ENCODE data around the gene TMEM63B.
A peak's percentile ranks its signal among the peaks of the same experiment; 100 is the strongest.

The TMEM63B gene

DNA sequence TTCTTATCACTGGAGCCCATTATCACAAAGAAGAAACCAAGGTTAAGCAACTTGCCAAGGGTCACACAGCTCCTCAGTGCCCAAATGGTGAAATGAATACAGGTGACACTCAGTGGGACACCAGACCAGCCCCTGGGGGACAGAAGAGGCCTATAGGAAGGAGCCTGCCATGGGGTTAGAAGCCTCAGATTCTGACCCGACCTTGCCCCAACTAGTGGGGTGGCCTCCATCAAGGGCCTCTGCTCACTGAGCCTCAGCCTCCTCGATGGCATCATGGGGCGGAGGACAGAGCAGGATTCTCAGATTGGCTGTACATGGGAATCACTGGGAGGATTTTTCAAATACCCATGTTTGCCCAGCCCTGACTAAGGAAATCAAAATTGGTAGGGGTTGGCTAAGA, 47.7 kb upstream of the TMEM63B start:
- H3K4me3 ChIP-seq (ENCODE audit: low read length in 2 of 2): no peak overlapping the region
- peaks cover 0 to 2% of the 10 kb centered on the region in 2 donors for H3K9me3 ChIP-seq (replicated peaks in 1 of 2; ENCODE audit: control insufficient read depth in 2 of 2, insufficient read depth in 1 of 2, low read depth in 1 of 2, low read length in 2 of 2)
- H3K4me2 ChIP-seq (ENCODE audit: insufficient read depth, low read length, poor library complexity, severe bottlenecking): no peak overlapping the region
- no peak overlapping the region for H3K18ac ChIP-seq (ENCODE audit: low read length)
- no peak overlapping the region for H4K91ac ChIP-seq (ENCODE audit: low read depth, low read length, poor library complexity)
- DNase-seq (ENCODE audit: low spot score): no peak
- WGBS, 2 donors (ENCODE audit: extremely low coverage in 2 of 2, insufficient read length in 2 of 2, insufficient replicate concordance in 1 of 2): no CpG with 5 or more reads among the region's 3 CpGs
- H3K23ac ChIP-seq (ENCODE audit: low read depth, low read length, poor library complexity): no peak overlapping the region
- no peak overlapping the region for H3K27ac ChIP-seq (replicated peaks; ENCODE audit: low read length)
- H4K8ac ChIP-seq (ENCODE audit: low read depth, low read length): no peak overlapping the region
- H3K14ac ChIP-seq (ENCODE audit: low read length): no peak overlapping the region
- H3K36me3 ChIP-seq (replicated peaks in 1 of 2; ENCODE audit: control insufficient read depth in 2 of 2, insufficient read depth in 2 of 2, low read length in 2 of 2): peaks cover 0 to 3% of the 10 kb centered on the region in 2 donors
- no peak overlapping the region for H2BK120ac ChIP-seq (ENCODE audit: low read depth, low read length)
- H3K4me1 ChIP-seq (ENCODE audit: control insufficient read depth in 2 of 2, insufficient read depth in 1 of 2, low read depth in 1 of 2, low read length in 2 of 2): peaks cover 14 to 28% of the 10 kb centered on the region in 2 donors
- peak overlapping the region; percentile 41 for H2BK12ac ChIP-seq (ENCODE audit: low read length)
- H2AFZ ChIP-seq (ENCODE audit: low read length): no peak overlapping the region
- H3K27me3 ChIP-seq (ENCODE audit: control insufficient read depth in 3 of 3, insufficient read depth in 3 of 3, low read depth in 1 of 3, low read length in 3 of 3): peaks cover 0 to 29% (median 5%) of the 10 kb centered on the region in 3 experiments
- peak overlapping the region; percentile 81 for H2BK15ac ChIP-seq (ENCODE audit: low read length)
- no peak overlapping the region for H3K4ac ChIP-seq (ENCODE audit: low read length)
- H2AK5ac ChIP-seq (ENCODE audit: low read depth, low read length): no peak overlapping the region
- no peak overlapping the region for H3K9ac ChIP-seq (ENCODE audit: low read depth, low read length, poor library complexity)
- no peak overlapping the region for H2BK5ac ChIP-seq (ENCODE audit: low read length)
- peaks cover 2% of the 10 kb centered on the region for H3K79me1 ChIP-seq (ENCODE audit: low read depth, low read length)

DNA sequence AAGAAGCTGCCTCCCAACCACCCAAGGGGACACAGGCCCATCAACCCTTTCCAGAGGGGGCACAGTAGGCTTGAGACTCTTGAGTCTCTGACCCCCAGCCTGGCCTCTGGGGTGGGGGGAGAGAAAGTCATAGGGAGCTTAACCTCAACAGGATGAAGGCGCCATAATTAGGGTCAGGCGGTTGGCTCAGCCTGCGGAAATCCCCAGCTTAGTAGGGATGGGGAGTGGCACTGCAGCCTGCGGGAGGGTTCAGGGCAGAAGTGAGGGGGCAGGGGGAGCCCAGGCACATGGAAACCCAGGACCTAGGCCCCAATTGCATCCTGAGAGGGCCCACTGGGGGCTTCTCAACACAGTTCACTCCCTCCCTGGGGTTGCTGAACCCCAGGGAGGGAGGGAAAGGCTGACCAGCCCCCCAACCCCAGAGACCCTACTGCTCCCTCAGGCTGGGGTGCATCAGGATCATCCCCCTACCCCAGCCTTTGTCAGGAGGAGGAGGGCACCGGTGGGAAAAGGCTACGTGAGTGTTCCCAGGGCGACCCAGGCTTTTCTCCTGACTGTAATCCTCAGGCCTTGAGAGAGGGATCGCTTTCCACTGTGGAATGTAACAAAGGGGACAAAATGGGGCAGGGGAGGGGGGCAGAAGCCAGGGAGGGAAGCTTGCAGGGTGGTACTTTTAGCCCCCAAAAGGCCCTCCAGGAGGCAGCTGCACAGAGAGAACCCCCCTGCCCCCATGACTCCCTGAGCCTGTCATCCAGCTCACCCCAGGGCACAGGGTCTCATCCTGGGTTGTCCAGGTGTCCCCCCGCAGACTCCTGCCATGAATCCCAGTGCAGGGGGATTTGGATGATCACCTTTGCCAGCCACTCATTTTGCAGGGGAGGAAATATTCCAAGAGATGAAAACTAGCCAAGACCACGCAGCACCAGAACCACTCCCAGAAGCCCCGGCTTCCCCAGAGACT, 46.5 kb upstream of the TMEM63B start:
- Histone ChIP-seq H3K4me3 (ENCODE audit: low read length in 2 of 2) (no peak overlapping the region), H2BK12ac (ENCODE audit: low read length) (no peak overlapping the region), H3K79me1 (ENCODE audit: low read depth, low read length) (peaks cover 2% of the 10 kb centered on the region), H3K4ac (ENCODE audit: low read length) (no peak overlapping the region), H3K14ac (ENCODE audit: low read length) (no peak overlapping the region), H2BK15ac (ENCODE audit: low read length) (peak overlapping the region; percentile 42), H4K91ac (ENCODE audit: low read depth, low read length, poor library complexity) (no peak overlapping the region), H3K18ac (ENCODE audit: low read length) (peak overlapping the region; percentile 92), H3K9ac (ENCODE audit: low read depth, low read length, poor library complexity) (no peak overlapping the region), H2AFZ (ENCODE audit: low read length) (no peak overlapping the region), H3K23ac (ENCODE audit: low read depth, low read length, poor library complexity) (no peak overlapping the region), H2BK5ac (ENCODE audit: low read length) (peak overlapping the region; percentile 67), H2BK120ac (ENCODE audit: low read depth, low read length) (peak overlapping the region; percentile 38), H3K27me3 (ENCODE audit: control insufficient read depth in 3 of 3, insufficient read depth in 3 of 3, low read depth in 1 of 3, low read length in 3 of 3) (peaks cover 0 to 17% (median 5%) of the 10 kb centered on the region in 3 experiments), H3K9me3 (replicated peaks in 1 of 2; ENCODE audit: control insufficient read depth in 2 of 2, insufficient read depth in 1 of 2, low read depth in 1 of 2, low read length in 2 of 2) (peaks cover 0 to 2% of the 10 kb centered on the region in 2 donors), H3K4me2 (ENCODE audit: insufficient read depth, low read length, poor library complexity, severe bottlenecking) (no peak overlapping the region), H3K27ac (replicated peaks; ENCODE audit: low read length) (peak overlapping the region; percentile 55), H3K4me1 (ENCODE audit: control insufficient read depth in 2 of 2, insufficient read depth in 1 of 2, low read depth in 1 of 2, low read length in 2 of 2) (peaks cover 18 to 31% of the 10 kb centered on the region in 2 donors), H2AK5ac (ENCODE audit: low read depth, low read length) (peak overlapping the region; percentile 71), H4K8ac (ENCODE audit: low read depth, low read length) (no peak overlapping the region), H3K36me3 (replicated peaks in 1 of 2; ENCODE audit: control insufficient read depth in 2 of 2, insufficient read depth in 2 of 2, low read length in 2 of 2) (peaks cover 0 to 3% of the 10 kb centered on the region in 2 donors)
- WGBS, 2 donors (ENCODE audit: extremely low coverage in 2 of 2, insufficient read length in 2 of 2, insufficient replicate concordance in 1 of 2): no CpG with 5 or more reads among the region's 11 CpGs
- DNase-seq (ENCODE audit: low spot score): no peak

DNA sequence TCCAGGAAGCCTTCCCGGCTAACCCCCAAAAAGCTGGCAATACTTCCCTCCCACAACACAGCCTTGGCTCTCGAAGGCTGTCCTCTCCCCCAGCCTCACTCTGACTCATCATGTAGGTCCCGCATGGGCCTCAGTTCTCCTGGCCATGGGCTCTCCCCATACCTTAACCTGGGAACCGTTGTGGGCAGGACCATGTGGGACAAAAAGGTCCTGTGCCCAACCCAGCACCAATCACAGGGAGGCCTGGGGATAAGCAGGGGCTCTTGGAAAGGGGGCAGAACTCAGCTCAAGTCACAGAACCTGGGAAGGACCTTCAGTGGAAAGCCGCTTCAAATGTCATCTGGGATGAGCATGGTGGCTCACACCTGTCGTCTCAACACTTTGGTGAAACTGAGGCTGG, 45.6 kb upstream of the TMEM63B start:
- H3K9ac ChIP-seq (ENCODE audit: low read depth, low read length, poor library complexity): no peak overlapping the region
- H3K36me3 ChIP-seq (replicated peaks in 1 of 2; ENCODE audit: control insufficient read depth in 2 of 2, insufficient read depth in 2 of 2, low read length in 2 of 2): peaks cover 0 to 3% of the 10 kb centered on the region in 2 donors
- peak overlapping the region; percentile 53 for H2BK12ac ChIP-seq (ENCODE audit: low read length)
- peaks cover 10 to 26% of the 10 kb centered on the region in 2 donors for H3K4me1 ChIP-seq (ENCODE audit: control insufficient read depth in 2 of 2, insufficient read depth in 1 of 2, low read depth in 1 of 2, low read length in 2 of 2)
- no peak overlapping the region for H2AFZ ChIP-seq (ENCODE audit: low read length)
- no peak overlapping the region for H4K91ac ChIP-seq (ENCODE audit: low read depth, low read length, poor library complexity)
- H3K14ac ChIP-seq (ENCODE audit: low read length): no peak overlapping the region
- H2BK120ac ChIP-seq (ENCODE audit: low read depth, low read length): peak overlapping the region; percentile 38
- peaks cover 2% of the 10 kb centered on the region for H3K79me1 ChIP-seq (ENCODE audit: low read depth, low read length)
- no peak overlapping the region for H3K4me2 ChIP-seq (ENCODE audit: insufficient read depth, low read length, poor library complexity, severe bottlenecking)
- H2AK5ac ChIP-seq (ENCODE audit: low read depth, low read length): peak overlapping the region; percentile 71
- H3K27me3 ChIP-seq (ENCODE audit: control insufficient read depth in 3 of 3, insufficient read depth in 3 of 3, low read depth in 1 of 3, low read length in 3 of 3): peaks cover 0 to 8% (median 2%) of the 10 kb centered on the region in 3 experiments
- no peak overlapping the region for H4K8ac ChIP-seq (ENCODE audit: low read depth, low read length)
- peaks cover 0 to 2% of the 10 kb centered on the region in 2 donors for H3K9me3 ChIP-seq (replicated peaks in 1 of 2; ENCODE audit: control insufficient read depth in 2 of 2, insufficient read depth in 1 of 2, low read depth in 1 of 2, low read length in 2 of 2)
- peak overlapping the region; percentile 42 for H2BK15ac ChIP-seq (ENCODE audit: low read length)
- H3K18ac ChIP-seq (ENCODE audit: low read length): peak overlapping the region; percentile 92
- H3K4me3 ChIP-seq (ENCODE audit: low read length in 2 of 2): no peak overlapping the region
- no peak overlapping the region for H3K27ac ChIP-seq (replicated peaks; ENCODE audit: low read length)
- peak overlapping the region; percentile 67 for H2BK5ac ChIP-seq (ENCODE audit: low read length)
- no peak for DNase-seq (ENCODE audit: low spot score)
- WGBS, 2 donors (ENCODE audit: extremely low coverage in 2 of 2, insufficient read length in 2 of 2, insufficient replicate concordance in 1 of 2): no CpG with 5 or more reads among the region's 6 CpGs
- H3K4ac ChIP-seq (ENCODE audit: low read length): no peak overlapping the region
- no peak overlapping the region for H3K23ac ChIP-seq (ENCODE audit: low read depth, low read length, poor library complexity)

DNA sequence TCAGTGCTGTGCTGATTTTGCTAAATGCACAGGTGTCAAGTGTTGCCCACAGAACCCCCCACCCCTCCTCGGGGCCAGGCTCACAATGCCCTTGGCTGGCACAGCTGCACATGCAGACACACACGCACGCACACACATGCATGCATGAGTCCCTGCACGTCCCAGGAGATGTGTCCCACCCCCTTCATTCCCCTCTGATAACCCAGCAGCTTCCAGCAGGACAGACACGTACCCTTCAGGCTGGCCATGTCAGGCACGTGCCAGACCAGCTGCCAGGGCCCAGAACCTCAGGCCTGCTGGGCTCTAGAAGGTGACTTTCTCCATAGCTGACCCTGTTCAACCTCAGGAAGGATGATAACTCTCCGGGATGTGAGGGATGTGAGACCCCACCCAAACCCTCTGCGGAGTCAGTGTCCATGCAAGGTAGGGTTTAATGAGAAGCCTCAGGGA, 44.5 kb upstream of the TMEM63B start:
- no peak overlapping the region for H2BK15ac ChIP-seq (ENCODE audit: low read length)
- no peak overlapping the region for H4K8ac ChIP-seq (ENCODE audit: low read depth, low read length)
- H2BK120ac ChIP-seq (ENCODE audit: low read depth, low read length): no peak overlapping the region
- WGBS, 2 donors (ENCODE audit: extremely low coverage in 2 of 2, insufficient read length in 2 of 2, insufficient replicate concordance in 1 of 2): no CpG with 5 or more reads among the region's 8 CpGs
- no peak for DNase-seq (ENCODE audit: low spot score)
- H2BK12ac ChIP-seq (ENCODE audit: low read length): no peak overlapping the region
- peaks cover 0 to 3% (median 0%) of the 10 kb centered on the region in 3 experiments for H3K27me3 ChIP-seq (ENCODE audit: control insufficient read depth in 3 of 3, insufficient read depth in 3 of 3, low read depth in 1 of 3, low read length in 3 of 3)
- peak overlapping the region; percentile 73 for H3K18ac ChIP-seq (ENCODE audit: low read length)
- no peak overlapping the region for H3K9ac ChIP-seq (ENCODE audit: low read depth, low read length, poor library complexity)
- H3K9me3 ChIP-seq (replicated peaks in 1 of 2; ENCODE audit: control insufficient read depth in 2 of 2, insufficient read depth in 1 of 2, low read depth in 1 of 2, low read length in 2 of 2): peaks cover 0 to 2% of the 10 kb centered on the region in 2 donors
- no peaks in the 10 kb centered on the region for H3K79me1 ChIP-seq (ENCODE audit: low read depth, low read length)
- H3K36me3 ChIP-seq (replicated peaks in 1 of 2; ENCODE audit: control insufficient read depth in 2 of 2, insufficient read depth in 2 of 2, low read length in 2 of 2): peaks cover 0 to 6% of the 10 kb centered on the region in 2 donors
- H3K4me3 ChIP-seq (ENCODE audit: low read length in 2 of 2): no peak overlapping the region
- peaks cover 7 to 25% of the 10 kb centered on the region in 2 donors for H3K4me1 ChIP-seq (ENCODE audit: control insufficient read depth in 2 of 2, insufficient read depth in 1 of 2, low read depth in 1 of 2, low read length in 2 of 2)
- no peak overlapping the region for H3K23ac ChIP-seq (ENCODE audit: low read depth, low read length, poor library complexity)
- no peak overlapping the region for H2BK5ac ChIP-seq (ENCODE audit: low read length)
- H3K14ac ChIP-seq (ENCODE audit: low read length): no peak overlapping the region
- H4K91ac ChIP-seq (ENCODE audit: low read depth, low read length, poor library complexity): peak overlapping the region; percentile 9
- no peak overlapping the region for H3K4me2 ChIP-seq (ENCODE audit: insufficient read depth, low read length, poor library complexity, severe bottlenecking)
- no peak overlapping the region for H2AFZ ChIP-seq (ENCODE audit: low read length)
- H3K4ac ChIP-seq (ENCODE audit: low read length): no peak overlapping the region
- H3K27ac ChIP-seq (replicated peaks; ENCODE audit: low read length): no peak overlapping the region
- peak overlapping the region; percentile 6 for H2AK5ac ChIP-seq (ENCODE audit: low read depth, low read length)
